HepG2 (cell line): ENCODE data around the gene PDK2. TPM values are rescaled to one million over a fixed set of nuclear protein-coding genes. Genes with fewer than 3 reads are reported as not detected.

Experiments used
- ATAD3A ChIP-seq: sonication (generic); formaldehyde crosslinking; IDR thresholded peaks from 2 replicates; pipeline ENCODE4 v1.4.0; 2020; ENCODE audit warnings: missing genetic modification reagents
- ELF3 ChIP-seq: IDR thresholded peaks from 2 replicates; pipeline ENCODE4 v1.6.1; 2016; ENCODE audit warnings: missing genetic modification reagents, missing compliant biosample characterization
- FIP1L1 ChIP-seq: fragments of 200-400 bp; formaldehyde crosslinking; IDR thresholded peaks from 2 replicates; pipeline ENCODE4 v1.6.1; 2018; ENCODE audit warnings: low read depth, mild to moderate bottlenecking, low read length, moderate library complexity, borderline replicate concordance; ENCODE audit not compliant: insufficient read depth
- MED13 ChIP-seq: sonication (generic); formaldehyde crosslinking; IDR thresholded peaks from 2 replicates; pipeline ENCODE4 v1.5.0; 2020; ENCODE audit warnings: missing genetic modification reagents
- MTA1 ChIP-seq: sonication (generic); formaldehyde crosslinking; IDR thresholded peaks from 2 replicates; pipeline ENCODE4 v1.4.0; 2020; ENCODE audit warnings: missing genetic modification reagents, mild to moderate bottlenecking, borderline replicate concordance
- POGZ ChIP-seq: sonication (generic); formaldehyde crosslinking; IDR thresholded peaks from 2 replicates; pipeline ENCODE4 v1.4.0; 2020; ENCODE audit warnings: mild to moderate bottlenecking, missing genetic modification reagents
- TAF1 ChIP-seq: sonication (generic); formaldehyde crosslinking; IDR thresholded peaks from 2 replicates; pipeline ENCODE4 v1.4.0; 2020; ENCODE audit warnings: missing genetic modification reagents
- TEAD3 ChIP-seq: optimal IDR thresholded peaks from 2 replicates; pipeline ENCODE3; 2016; ENCODE audit warnings: borderline replicate concordance
- ZFP41 ChIP-seq: sonication (generic); formaldehyde crosslinking; IDR thresholded peaks from 2 replicates; pipeline ENCODE4 v1.4.0; 2020; ENCODE audit warnings: mild to moderate bottlenecking, missing genetic modification reagents, borderline replicate concordance
- ZFX ChIP-seq: sonication (generic); formaldehyde crosslinking; IDR thresholded peaks from 2 replicates; pipeline ENCODE4 v1.4.0; 2020; ENCODE audit warnings: mild to moderate bottlenecking, low read depth, missing genetic modification reagents, moderate library complexity
- ZMAT3 ChIP-seq: sonication (generic); formaldehyde crosslinking; conservative IDR thresholded peaks from 2 replicates; pipeline ENCODE4 v1.7.0; 2021; ENCODE audit warnings: missing genetic modification reagents
- ZMYM4 ChIP-seq: sonication (generic); formaldehyde crosslinking; IDR thresholded peaks from 2 replicates; pipeline ENCODE4 v1.8.1; 2023; ENCODE audit warnings: mild to moderate bottlenecking, missing genetic modification reagents
- ZNF205 ChIP-seq: IDR thresholded peaks from 2 replicates; pipeline ENCODE4 v1.6.1; 2018; ENCODE audit warnings: missing biosample characterization, missing genetic modification reagents
- ZNF235 ChIP-seq: sonication (generic); formaldehyde crosslinking; IDR thresholded peaks from 2 replicates; pipeline ENCODE4 v1.8.1; 2023; ENCODE audit warnings: mild to moderate bottlenecking, missing genetic modification reagents, borderline replicate concordance
- ZNF800 ChIP-seq: sonication (generic); formaldehyde crosslinking; IDR thresholded peaks from 2 replicates; pipeline ENCODE4 v1.4.0; 2020; ENCODE audit warnings: missing genetic modification reagents
- polyA plus RNA-seq, 8 experiments: library from polyadenylated mRNA; depleted of rRNA in 3 of 8; stranded (reverse) in 7 of 8; unstranded in 1 of 8; fragments of >200 nt; fragmentation: Illumina TruSeq in 4 of 8; extraction: Trizol in 4 of 8; gene quantifications; 2 replicates each; pipeline versions ENCODE4 v1.2.1 to v1.2.3, GENCODE V29; 2011 to 2016; ENCODE audit warnings: low read depth in 4 of 8, missing spikeins in 1 of 8, mixed read lengths in 1 of 8; ENCODE audit not compliant: insufficient read depth in 1 of 8
- total RNA-seq, 5 experiments: library from RNA; depleted of rRNA; stranded (reverse); fragments of >200 nt; fragmentation: Illumina TruSeq; extraction: Trizol; gene quantifications; 2 replicates each; pipeline ENCODE4 v1.2.3, GENCODE V29; 2016; ENCODE audit warnings: low read depth in 1 of 5
- TF ChIP-seq, protein P1 (sequence below): IDR thresholded peaks from 2 replicates; pipeline ENCODE4 v1.6.1; 2016; ENCODE audit warnings: missing compliant biosample characterization, missing genetic modification reagents, borderline replicate concordance
- TF ChIP-seq, protein P2 (sequence below): sonication (generic); formaldehyde crosslinking; IDR thresholded peaks from 2 replicates; pipeline ENCODE4 v1.4.0; 2020; ENCODE audit warnings: missing genetic modification reagents
- TF ChIP-seq, protein P3 (sequence below): sonication (generic); formaldehyde crosslinking; IDR thresholded peaks from 2 replicates; pipeline ENCODE4 v1.4.0; 2020; ENCODE audit warnings: missing genetic modification reagents, borderline replicate concordance

Gene PDK2
- total and polyA plus RNA-seq, 2 of the 13 experiments (the other 11 are each of a cell fraction or from before 2014, with no cell fraction given): 18.5 to 59.7 TPM

DNA sequence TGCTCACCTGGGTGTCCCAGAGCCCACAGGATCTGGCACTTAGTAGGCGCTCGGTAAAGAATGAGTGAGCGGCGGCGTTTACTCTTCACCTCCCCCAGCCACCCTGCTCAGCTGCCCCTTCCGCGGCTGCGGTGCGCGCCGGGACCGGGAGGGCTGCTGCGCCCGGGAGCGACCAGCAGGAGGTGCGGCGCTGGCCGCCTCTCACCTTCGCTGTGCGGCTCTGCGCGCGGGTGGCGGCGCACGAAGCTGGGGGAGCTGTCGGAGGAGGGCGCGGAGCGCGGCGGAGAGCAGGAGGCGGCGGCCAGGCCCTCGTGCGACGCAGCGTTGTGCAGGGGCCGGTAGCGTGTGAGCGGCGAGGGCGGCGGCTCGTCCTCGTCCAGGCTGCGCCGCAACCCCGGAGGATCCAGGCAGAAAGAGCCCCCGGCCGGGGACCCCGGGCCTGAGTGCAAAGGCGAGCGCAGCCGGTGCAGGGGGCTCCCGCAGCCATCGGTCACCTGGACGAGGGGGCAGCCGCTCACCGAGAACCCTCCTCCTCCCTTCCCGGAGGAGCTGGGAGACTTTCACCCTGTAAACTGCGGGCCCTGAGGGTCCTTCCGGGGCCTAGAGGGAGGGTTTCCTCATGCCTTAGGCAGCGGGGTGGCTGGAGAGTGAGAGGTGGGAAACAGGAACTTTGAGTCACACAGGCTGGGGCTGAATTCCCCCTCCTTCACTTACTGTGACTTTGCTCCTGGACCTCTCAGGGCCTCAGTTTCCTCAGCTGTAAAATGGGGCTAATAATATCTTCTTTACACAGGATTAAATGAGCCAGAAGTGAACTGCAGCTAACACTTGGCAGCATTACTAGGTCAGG is 22.3 kb downstream of the PDK2 start (continued):
- peak; percentile 96 for TF ChIP-seq ZNF800 (CRISPR knock-in tag)
- TF ChIP-seq ZNF205 (CRISPR knock-in tag): 0 out of 2 replicates have a peak, but pooled peaks have one; percentile 31
- TF ChIP-seq FIP1L1: no peak
- TF ChIP-seq TAF1 (CRISPR knock-in tag): no peak
- TF ChIP-seq ELF3: peak; percentile 21; the same call in 1 of the 2 replicates
- no peak for TF ChIP-seq ZMYM4 (CRISPR knock-in tag)
- TF ChIP-seq, protein P1, sequence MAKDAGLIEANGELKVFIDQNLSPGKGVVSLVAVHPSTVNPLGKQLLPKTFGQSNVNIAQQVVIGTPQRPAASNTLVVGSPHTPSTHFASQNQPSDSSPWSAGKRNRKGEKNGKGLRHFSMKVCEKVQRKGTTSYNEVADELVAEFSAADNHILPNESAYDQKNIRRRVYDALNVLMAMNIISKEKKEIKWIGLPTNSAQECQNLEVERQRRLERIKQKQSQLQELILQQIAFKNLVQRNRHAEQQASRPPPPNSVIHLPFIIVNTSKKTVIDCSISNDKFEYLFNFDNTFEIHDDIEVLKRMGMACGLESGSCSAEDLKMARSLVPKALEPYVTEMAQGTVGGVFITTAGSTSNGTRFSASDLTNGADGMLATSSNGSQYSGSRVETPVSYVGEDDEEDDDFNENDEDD: peak; percentile 70; the same call in 1 of the 2 replicates
- TF ChIP-seq ZNF235 (CRISPR knock-in tag): 0 out of 2 replicates have a peak, but pooled peaks have one; percentile 59
- TF ChIP-seq ZFX (CRISPR knock-in tag): peak; percentile 54
- TF ChIP-seq, protein P2, sequence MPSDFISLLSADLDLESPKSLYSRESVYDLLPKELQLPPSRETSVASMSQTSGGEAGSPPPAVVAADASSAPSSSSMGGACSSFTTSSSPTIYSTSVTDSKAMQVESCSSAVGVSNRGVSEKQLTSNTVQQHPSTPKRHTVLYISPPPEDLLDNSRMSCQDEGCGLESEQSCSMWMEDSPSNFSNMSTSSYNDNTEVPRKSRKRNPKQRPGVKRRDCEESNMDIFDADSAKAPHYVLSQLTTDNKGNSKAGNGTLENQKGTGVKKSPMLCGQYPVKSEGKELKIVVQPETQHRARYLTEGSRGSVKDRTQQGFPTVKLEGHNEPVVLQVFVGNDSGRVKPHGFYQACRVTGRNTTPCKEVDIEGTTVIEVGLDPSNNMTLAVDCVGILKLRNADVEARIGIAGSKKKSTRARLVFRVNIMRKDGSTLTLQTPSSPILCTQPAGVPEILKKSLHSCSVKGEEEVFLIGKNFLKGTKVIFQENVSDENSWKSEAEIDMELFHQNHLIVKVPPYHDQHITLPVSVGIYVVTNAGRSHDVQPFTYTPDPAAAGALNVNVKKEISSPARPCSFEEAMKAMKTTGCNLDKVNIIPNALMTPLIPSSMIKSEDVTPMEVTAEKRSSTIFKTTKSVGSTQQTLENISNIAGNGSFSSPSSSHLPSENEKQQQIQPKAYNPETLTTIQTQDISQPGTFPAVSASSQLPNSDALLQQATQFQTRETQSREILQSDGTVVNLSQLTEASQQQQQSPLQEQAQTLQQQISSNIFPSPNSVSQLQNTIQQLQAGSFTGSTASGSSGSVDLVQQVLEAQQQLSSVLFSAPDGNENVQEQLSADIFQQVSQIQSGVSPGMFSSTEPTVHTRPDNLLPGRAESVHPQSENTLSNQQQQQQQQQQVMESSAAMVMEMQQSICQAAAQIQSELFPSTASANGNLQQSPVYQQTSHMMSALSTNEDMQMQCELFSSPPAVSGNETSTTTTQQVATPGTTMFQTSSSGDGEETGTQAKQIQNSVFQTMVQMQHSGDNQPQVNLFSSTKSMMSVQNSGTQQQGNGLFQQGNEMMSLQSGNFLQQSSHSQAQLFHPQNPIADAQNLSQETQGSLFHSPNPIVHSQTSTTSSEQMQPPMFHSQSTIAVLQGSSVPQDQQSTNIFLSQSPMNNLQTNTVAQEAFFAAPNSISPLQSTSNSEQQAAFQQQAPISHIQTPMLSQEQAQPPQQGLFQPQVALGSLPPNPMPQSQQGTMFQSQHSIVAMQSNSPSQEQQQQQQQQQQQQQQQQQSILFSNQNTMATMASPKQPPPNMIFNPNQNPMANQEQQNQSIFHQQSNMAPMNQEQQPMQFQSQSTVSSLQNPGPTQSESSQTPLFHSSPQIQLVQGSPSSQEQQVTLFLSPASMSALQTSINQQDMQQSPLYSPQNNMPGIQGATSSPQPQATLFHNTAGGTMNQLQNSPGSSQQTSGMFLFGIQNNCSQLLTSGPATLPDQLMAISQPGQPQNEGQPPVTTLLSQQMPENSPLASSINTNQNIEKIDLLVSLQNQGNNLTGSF (CRISPR knock-in tag): no peak
- TF ChIP-seq, protein P3, sequence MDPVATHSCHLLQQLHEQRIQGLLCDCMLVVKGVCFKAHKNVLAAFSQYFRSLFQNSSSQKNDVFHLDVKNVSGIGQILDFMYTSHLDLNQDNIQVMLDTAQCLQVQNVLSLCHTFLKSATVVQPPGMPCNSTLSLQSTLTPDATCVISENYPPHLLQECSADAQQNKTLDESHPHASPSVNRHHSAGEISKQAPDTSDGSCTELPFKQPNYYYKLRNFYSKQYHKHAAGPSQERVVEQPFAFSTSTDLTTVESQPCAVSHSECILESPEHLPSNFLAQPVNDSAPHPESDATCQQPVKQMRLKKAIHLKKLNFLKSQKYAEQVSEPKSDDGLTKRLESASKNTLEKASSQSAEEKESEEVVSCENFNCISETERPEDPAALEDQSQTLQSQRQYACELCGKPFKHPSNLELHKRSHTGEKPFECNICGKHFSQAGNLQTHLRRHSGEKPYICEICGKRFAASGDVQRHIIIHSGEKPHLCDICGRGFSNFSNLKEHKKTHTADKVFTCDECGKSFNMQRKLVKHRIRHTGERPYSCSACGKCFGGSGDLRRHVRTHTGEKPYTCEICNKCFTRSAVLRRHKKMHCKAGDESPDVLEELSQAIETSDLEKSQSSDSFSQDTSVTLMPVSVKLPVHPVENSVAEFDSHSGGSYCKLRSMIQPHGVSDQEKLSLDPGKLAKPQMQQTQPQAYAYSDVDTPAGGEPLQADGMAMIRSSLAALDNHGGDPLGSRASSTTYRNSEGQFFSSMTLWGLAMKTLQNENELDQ (CRISPR knock-in tag): no peak
- 0 out of 2 replicates have a peak, but pooled peaks have one; percentile 47 for TF ChIP-seq POGZ (CRISPR knock-in tag)
- TF ChIP-seq TEAD3: no peak
- peak; percentile 77; the same call in 1 of the 2 replicates for TF ChIP-seq MTA1 (CRISPR knock-in tag)
- no peak for TF ChIP-seq ZFP41 (CRISPR knock-in tag)
- no peak for TF ChIP-seq MED13 (CRISPR knock-in tag)
- no peak for TF ChIP-seq ZMAT3 (CRISPR knock-in tag)
- TF ChIP-seq ATAD3A (CRISPR knock-in tag): no peak
